SK-N-SH (cell line): ENCODE data around the gene GATM. TPM values are rescaled to one million over a fixed set of nuclear protein-coding genes. Genes with fewer than 3 reads are reported as not detected.

Experiments
- polyA plus RNA-seq, 3 experiments: library from polyadenylated mRNA; depleted of rRNA; stranded (reverse); fragments of >200 nt; gene quantifications; 2 replicates each; pipeline ENCODE4 v1.2.3, GENCODE V29; 2012
- small RNA-seq, 7 experiments: library from RNA; depleted of rRNA; stranded (forward); fragments of <200 nt; gene quantifications; one replicate each; pipeline ENCODE3, GENCODE V24; 2012

The GATM gene
- polyA plus RNA-seq, 1 of the 3 experiments (the other 2 are of a cell fraction), result 0.58 TPM

Small RNAs within 50 kb of the gene (small RNA-seq; reads per million reads assigned to genes)
- gene RNU6-953P, result 0 to 17.1 (median 0.19) reads per million in 7 experiments

Other genes starting within 250 kb of the GATM start
- 0.02 TPM in 1 of 2 replicates, not detected in the other for gene DUOXA1, start 248.7 kb downstream of the GATM start, polyA plus RNA-seq (2012; rRNA removed)
- not detected in 2 replicates for gene DUOX1, start 248.6 kb downstream of the GATM start, polyA plus RNA-seq (2012; rRNA removed)
- 4.4 and 5.5 TPM in 2 replicates for gene SHF, start 190.6 kb downstream of the GATM start, polyA plus RNA-seq (2012; rRNA removed)
- not detected in 2 replicates for gene SLC28A2, start 126.3 kb downstream of the GATM start, polyA plus RNA-seq (2012; rRNA removed)
- 1.9 and 2.8 TPM in 2 replicates for gene SLC30A4, start 144.2 kb upstream of the GATM start, polyA plus RNA-seq (2012; rRNA removed)
- gene BLOC1S6, start 208.8 kb upstream of the GATM start, polyA plus RNA-seq (2012; rRNA removed), result 11.3 and 14.1 TPM in 2 replicates